Lower leg skin (tissue), 4 donors: ENCODE data around the gene ARHGAP10. TPM values are rescaled to one million over a fixed set of nuclear protein-coding genes. Genes with fewer than 3 reads are reported as not detected.

Experiments used
- DNase-seq, 2 donors: peaks; one replicate each; pipeline ENCODE4 v3.0.0-alpha.2; 2019; ENCODE audit warnings: low spot score in 2 of 2
- H3K4me3 ChIP-seq: fragments of 200-600 bp; sonication (generic); 2 replicates; pipeline ENCODE4 v1.5.1; 2017; ENCODE audit warnings: mild to moderate bottlenecking, low read depth; ENCODE audit not compliant: poor library complexity, severe bottlenecking
- POLR2A ChIP-seq, 2 donors: fragments of 450-650 bp; IDR thresholded peaks; one replicate each; pipeline ENCODE4 v1.6.1; 2016 to 2017; ENCODE audit warnings: antibody characterized with exemption in 2 of 2, mild to moderate bottlenecking in 1 of 2, moderate library complexity in 1 of 2
- WGBS, 2 donors: methylation state at CpG; one replicate each; pipeline ENCODE4 v1.1.5; 2018; 5-methylcytosine and 5-hydroxymethylcytosine counted together
- intact Hi-C: fragments of 100-400 bp; cut with DNase I; formaldehyde crosslinking; loops from one replicate; pipeline ENCODE4 v1.15.0; 2023; ENCODE audit warnings: low total_unique reads
- total RNA-seq, 4 donors: library from RNA; depleted of rRNA; stranded (reverse); fragments of >200 nt; gene quantifications; one replicate each; pipeline ENCODE4 v1.1.0, GENCODE V29; 2016
- TF ChIP-seq, protein P1 (sequence below), 3 donors: fragments of 450-650 bp; IDR thresholded peaks; one replicate each; pipeline ENCODE4 v1.5.1; 2016; ENCODE audit warnings: antibody characterized with exemption in 3 of 3, mild to moderate bottlenecking in 3 of 3, moderate library complexity in 2 of 3

The ARHGAP10 gene
- total RNA-seq, 4 donors from 2014 or later, result 30.6 to 45.8 (median 37.9) TPM

- no peak for DNase-seq
- H3K4me3 ChIP-seq, result no peak overlapping the region
- WGBS, 2 donors, result 81 to 86% methylated on average over 5 of the region's 5 CpGs
- TF ChIP-seq, protein P1, sequence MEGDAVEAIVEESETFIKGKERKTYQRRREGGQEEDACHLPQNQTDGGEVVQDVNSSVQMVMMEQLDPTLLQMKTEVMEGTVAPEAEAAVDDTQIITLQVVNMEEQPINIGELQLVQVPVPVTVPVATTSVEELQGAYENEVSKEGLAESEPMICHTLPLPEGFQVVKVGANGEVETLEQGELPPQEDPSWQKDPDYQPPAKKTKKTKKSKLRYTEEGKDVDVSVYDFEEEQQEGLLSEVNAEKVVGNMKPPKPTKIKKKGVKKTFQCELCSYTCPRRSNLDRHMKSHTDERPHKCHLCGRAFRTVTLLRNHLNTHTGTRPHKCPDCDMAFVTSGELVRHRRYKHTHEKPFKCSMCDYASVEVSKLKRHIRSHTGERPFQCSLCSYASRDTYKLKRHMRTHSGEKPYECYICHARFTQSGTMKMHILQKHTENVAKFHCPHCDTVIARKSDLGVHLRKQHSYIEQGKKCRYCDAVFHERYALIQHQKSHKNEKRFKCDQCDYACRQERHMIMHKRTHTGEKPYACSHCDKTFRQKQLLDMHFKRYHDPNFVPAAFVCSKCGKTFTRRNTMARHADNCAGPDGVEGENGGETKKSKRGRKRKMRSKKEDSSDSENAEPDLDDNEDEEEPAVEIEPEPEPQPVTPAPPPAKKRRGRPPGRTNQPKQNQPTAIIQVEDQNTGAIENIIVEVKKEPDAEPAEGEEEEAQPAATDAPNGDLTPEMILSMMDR (IDR thresholded peaks at IDR 0.05), result no peak
- no peak for TF ChIP-seq POLR2A (IDR thresholded peaks at IDR 0.05)
- intact Hi-C loops, result no loop called here
These were observed 210.8 kb downstream of the ARHGAP10 start for GRCh38 chr4:147942729-147943128.

- TF ChIP-seq POLR2A (IDR thresholded peaks at IDR 0.05), result no peak
- TF ChIP-seq, protein P1 (IDR thresholded peaks at IDR 0.05), result no peak
- WGBS, 2 donors, result 90 to 95% methylated on average over 3 of the region's 3 CpGs
- DNase-seq, result no peak
- H3K4me3 ChIP-seq, result no peak overlapping the region
- intact Hi-C loops, result no loop called here
These were observed 211.3 kb downstream of the ARHGAP10 start for GRCh38 chr4:147943159-147943638.

DNA sequence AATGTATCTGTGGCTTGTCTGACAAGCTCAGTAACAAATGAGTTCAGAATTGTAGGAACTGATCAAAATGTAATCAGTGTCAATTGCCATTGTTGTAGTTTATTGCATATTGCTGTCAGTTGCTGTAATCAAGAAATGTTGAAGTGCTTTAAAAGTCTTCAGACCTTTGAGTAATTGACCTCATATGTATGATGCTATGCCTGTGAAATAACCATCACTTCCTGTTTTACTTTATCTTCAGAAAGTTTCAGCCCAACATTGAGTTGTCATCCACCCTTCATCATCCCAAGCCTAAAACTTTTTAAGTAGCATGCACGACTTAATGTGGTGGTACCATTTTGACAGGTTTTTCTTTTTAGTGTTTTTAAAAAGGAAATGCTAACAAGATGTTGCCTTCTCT lies 212.4 kb downstream of the ARHGAP10 start:
- intact Hi-C loops, result no loop called here
- no peak for DNase-seq
- H3K4me3 ChIP-seq, result no peak overlapping the region
- no peak for TF ChIP-seq POLR2A (IDR thresholded peaks at IDR 0.05)
- TF ChIP-seq, protein P1 (IDR thresholded peaks at IDR 0.05), result no peak
- WGBS, 2 donors, result 72 to 82% methylated on average over 1 of the region's 1 CpG

DNA sequence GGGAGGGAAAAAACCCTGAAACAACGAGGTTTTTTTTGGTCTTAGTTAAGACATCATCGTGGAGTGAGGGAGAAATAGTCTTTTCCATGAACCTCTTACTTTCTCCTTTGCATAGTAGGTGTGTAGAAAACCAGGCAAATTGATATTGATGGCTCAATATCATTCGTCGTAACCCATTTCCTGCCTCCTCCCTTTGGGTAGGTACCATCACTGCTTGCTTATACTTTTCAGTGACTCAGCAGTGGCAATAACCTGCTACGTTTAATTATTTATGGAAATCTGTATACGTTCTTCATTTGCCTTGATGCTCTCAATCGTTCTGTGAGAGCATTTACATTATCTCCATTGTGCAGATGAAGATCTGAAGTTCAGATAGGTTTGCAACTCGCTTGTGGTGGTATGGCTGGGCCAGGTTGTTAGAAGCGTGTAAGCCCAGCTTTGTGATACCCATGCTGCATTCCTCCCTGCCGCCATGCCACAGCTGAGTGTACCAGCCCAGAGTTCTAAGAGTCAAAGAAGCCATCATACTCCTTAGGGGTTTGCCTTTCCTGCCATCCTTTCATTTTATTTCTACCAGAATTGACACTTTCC lies 212.9 kb downstream of the ARHGAP10 start:
- no peak for DNase-seq
- 91 to 92% methylated on average over 10 of the region's 10 CpGs for WGBS, 2 donors
- TF ChIP-seq POLR2A (IDR thresholded peaks at IDR 0.05), result no peak
- TF ChIP-seq, protein P1 (IDR thresholded peaks at IDR 0.05), result no peak
- intact Hi-C loops, result no loop called here
- H3K4me3 ChIP-seq, result no peak overlapping the region

GRCh38 chr4:147948336-147948735 lies 216.4 kb downstream of the ARHGAP10 start:
- DNase-seq, result no peak
- 90 to 91% methylated on average over 5 of the region's 5 CpGs for WGBS, 2 donors
- intact Hi-C loops, result no loop called here
- H3K4me3 ChIP-seq, result no peak overlapping the region
- TF ChIP-seq, protein P1 (IDR thresholded peaks at IDR 0.05), result no peak
- TF ChIP-seq POLR2A (IDR thresholded peaks at IDR 0.05), result no peak

DNA sequence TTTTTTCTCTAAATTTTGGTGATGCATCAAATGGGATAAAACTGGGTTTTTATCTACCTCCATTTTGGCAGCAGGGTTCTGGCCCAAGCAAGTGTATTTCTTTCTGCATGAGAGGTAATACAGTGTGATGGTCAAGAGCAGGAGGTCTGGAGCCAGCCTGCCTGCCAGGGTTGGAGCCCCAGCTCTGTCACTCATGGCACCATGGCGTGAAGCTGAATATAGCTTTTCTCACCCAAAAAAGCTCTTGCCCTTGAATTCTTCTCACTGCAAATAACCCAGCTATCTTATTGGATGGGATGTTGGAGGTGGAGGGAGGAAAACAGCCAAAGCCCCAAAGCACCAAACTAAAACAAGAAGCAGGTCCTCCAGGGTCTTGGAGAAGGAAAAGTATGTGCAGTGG lies 218.4 kb downstream of the ARHGAP10 start:
- no peak for DNase-seq
- intact Hi-C loops, result no loop called here
- H3K4me3 ChIP-seq, result no peak overlapping the region
- TF ChIP-seq, protein P1 (IDR thresholded peaks at IDR 0.05), result no peak
- TF ChIP-seq POLR2A (IDR thresholded peaks at IDR 0.05), result no peak
- 95 to 100% methylated on average over 1 of the region's 1 CpG for WGBS, 2 donors
